RWPE2 (cell line): ENCODE data around the gene EGFL7.
A peak's percentile ranks its signal among the peaks of the same experiment; 100 is the strongest.

ENCODE experiments used
- ATAC-seq: fragments of 200-7000 bp; cut with Tn5 transposase; 3 replicates; pipeline ENCODE4 v1.9.1; 2021; ENCODE audit warnings: low read depth
- DNase-seq: peaks from one replicate; pipeline ENCODE4 v3.0.0-alpha.2; 2020; ENCODE audit warnings: low spot score
- H3K27ac ChIP-seq: fragments of 450-650 bp; 2 replicates; pipeline ENCODE4 v1.5.1; 2017; ENCODE audit warnings: mild to moderate bottlenecking; ENCODE audit not compliant: poor library complexity, severe bottlenecking
- H3K27me3 ChIP-seq: fragments of 250-450 bp; sonication (Bioruptor Pico); 2 replicates; pipeline ENCODE4 v1.5.1; 2021; ENCODE audit warnings: mild to moderate bottlenecking, moderate library complexity; ENCODE audit not compliant: insufficient read depth, poor library complexity, severe bottlenecking
- H3K36me3 ChIP-seq: fragments of 250-450 bp; sonication (Bioruptor Pico); 2 replicates; pipeline ENCODE4 v1.5.1; 2020; ENCODE audit warnings: low read depth, mild to moderate bottlenecking, moderate library complexity
- H3K4me1 ChIP-seq: fragments of 250-450 bp; sonication (Bioruptor Pico); 2 replicates; pipeline ENCODE4 v1.5.1; 2021; ENCODE audit warnings: mild to moderate bottlenecking, moderate library complexity; ENCODE audit not compliant: insufficient read depth, poor library complexity, severe bottlenecking
- H3K4me3 ChIP-seq: fragments of 250-450 bp; sonication (Bioruptor Pico); 2 replicates; pipeline ENCODE4 v1.5.1; 2021; ENCODE audit warnings: mild to moderate bottlenecking, moderate library complexity; ENCODE audit not compliant: severe bottlenecking
- H3K9me3 ChIP-seq: fragments of 250-450 bp; sonication (Bioruptor Pico); 2 replicates; pipeline ENCODE4 v1.5.1; 2021; ENCODE audit warnings: mild to moderate bottlenecking, moderate library complexity; ENCODE audit not compliant: severe bottlenecking
- CTCF ChIP-seq: fragments of 450-650 bp; IDR thresholded peaks from one replicate; pipeline ENCODE4 v1.5.1; 2017; ENCODE audit warnings: mild to moderate bottlenecking, moderate library complexity; ENCODE audit not compliant: poor library complexity, severe bottlenecking

The EGFL7 gene

GRCh38 chr9:136713550-136713949 is 50.8 kb downstream of the EGFL7 start:
- H3K4me1 ChIP-seq: no peaks in the 10 kb centered on the region
- no peak for TF ChIP-seq CTCF
- no peaks in the 10 kb centered on the region for H3K36me3 ChIP-seq
- H3K9me3 ChIP-seq: no peaks in the 10 kb centered on the region
- H3K27me3 ChIP-seq: peaks cover 12% of the 10 kb centered on the region
- H3K4me3 ChIP-seq: peak overlapping the region; percentile 38
- DNase-seq (no peak), ATAC-seq (no peak)
- no peak overlapping the region for H3K27ac ChIP-seq

DNA sequence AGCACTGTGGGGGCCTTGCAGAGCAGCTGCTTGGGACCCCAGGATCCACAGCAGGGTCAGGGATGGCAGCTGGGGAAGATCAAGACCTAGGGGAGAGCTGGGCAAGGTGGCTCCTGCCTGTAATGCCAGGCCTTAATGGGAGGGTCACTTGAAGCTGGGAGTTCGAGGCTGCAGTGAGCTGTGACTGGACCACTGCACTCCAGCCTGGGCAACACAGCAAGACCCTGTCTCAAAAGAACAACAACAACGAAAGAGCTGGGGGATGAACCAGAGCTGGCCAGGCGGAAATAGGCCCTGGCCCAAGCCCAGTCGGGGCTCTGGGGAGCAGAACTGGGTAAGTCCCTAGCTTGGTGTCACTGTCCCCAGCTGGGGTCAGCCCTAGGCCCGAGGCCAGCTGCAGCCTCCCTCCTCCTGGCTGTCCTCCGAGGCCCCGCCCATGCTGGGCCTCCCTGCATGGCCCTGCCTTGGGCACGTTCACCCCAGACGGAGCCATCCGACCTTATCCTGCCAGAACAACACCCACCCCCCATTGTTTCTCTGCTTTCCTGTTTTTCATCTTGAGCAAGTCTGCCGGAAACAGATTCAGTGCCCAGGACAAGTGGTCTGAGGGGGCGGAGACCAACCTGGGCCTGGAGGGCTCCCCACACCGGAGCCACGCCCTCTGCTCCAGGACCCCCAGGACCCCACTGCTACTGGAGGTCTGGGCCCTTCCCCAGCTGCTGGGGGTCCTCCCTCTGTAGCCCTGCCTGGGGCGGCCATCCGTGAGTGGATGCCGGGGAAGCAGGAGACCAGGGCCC is 51.6 kb downstream of the EGFL7 start:
- Histone ChIP-seq H3K9me3 (no peaks in the 10 kb centered on the region), H3K27ac (no peak overlapping the region), H3K4me3 (no peak overlapping the region), H3K36me3 (no peaks in the 10 kb centered on the region), H3K27me3 (peaks cover 12% of the 10 kb centered on the region), H3K4me1 (no peaks in the 10 kb centered on the region)
- DNase-seq (no peak), ATAC-seq (no peak)
- no peak for TF ChIP-seq CTCF

DNA sequence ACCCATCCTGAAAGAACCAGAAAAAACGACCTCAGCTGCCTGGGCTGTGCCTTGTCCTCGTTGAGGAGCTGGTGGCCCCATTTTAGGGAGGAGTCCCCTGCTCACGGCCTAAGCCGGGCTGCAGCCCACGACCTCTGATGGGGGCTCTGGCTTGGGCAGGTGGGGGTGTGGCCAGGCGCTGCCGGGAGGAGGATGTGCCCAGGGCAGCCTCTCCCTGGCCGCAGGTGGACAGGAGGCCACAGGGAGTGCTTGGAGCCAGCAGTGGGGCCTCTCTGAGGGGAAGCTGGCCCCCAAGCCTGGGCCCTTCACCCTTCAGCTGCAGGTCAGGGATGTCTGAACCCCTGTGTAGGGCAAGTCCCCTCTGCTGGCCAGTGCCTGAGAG is 52.2 kb downstream of the EGFL7 start:
- Histone ChIP-seq H3K4me1 (no peaks in the 10 kb centered on the region), H3K27ac (no peak overlapping the region), H3K4me3 (no peak overlapping the region), H3K27me3 (peaks cover 12% of the 10 kb centered on the region), H3K9me3 (no peaks in the 10 kb centered on the region), H3K36me3 (no peaks in the 10 kb centered on the region)
- no peak for TF ChIP-seq CTCF
- DNase-seq: no peak
- ATAC-seq: no peak

DNA sequence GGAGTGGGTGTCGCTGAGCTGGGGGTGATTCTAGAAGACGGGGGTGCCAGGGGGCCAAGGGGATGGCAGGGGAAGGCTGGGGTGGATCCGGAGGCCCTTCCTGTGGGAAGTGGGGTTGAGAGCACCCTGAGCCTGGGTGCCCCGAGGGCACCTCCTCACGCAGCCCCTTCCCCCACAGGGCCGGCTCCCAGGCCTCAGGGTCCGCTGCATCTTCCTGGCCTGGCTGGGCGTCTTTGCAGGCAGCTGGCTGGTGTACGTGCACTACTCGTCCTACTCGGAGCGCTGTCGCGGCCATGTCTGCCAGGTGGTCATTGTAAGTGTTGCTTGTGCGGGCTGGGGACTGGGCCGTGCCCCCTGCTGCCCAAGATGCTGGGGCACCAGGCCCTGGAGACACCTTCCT is 54.7 kb downstream of the EGFL7 start:
- H3K4me1 ChIP-seq: peaks cover 16% of the 10 kb centered on the region
- no peak overlapping the region for H3K27ac ChIP-seq
- peaks cover 6% of the 10 kb centered on the region for H3K27me3 ChIP-seq
- no peaks in the 10 kb centered on the region for H3K9me3 ChIP-seq
- peaks cover 5% of the 10 kb centered on the region; the same call in 1 of the 2 replicates for H3K36me3 ChIP-seq
- TF ChIP-seq CTCF: no peak
- DNase-seq: no peak
- no peak overlapping the region for H3K4me3 ChIP-seq
- ATAC-seq: no peak
